DMS 273 treated with DMSO at 0.1 percent for 48 hours (cell line): ENCODE measurements around the gene CPEB3.
"Not testable (repeated sequence)": the region's sequence is repeated elsewhere in the genome, so short reads cannot be mapped to it uniquely, and the experiment has no call there.

Experiments
- DNase-seq: peaks from one replicate; lab custom pipeline; 2025; lab: John Stamatoyannopoulos, UW

The CPEB3 gene

GRCh38 chr10:92290837-92291615 is at the start of gene CPEB3, which contains the start of gene MARCHF5:
Gene CPEB3 (minus strand): TSS chr10:92291078. CDS start chr10:92240350, 50,728 bp downstream.
Gene MARCHF5 (plus strand): TSS chr10:92291167. CDS start chr10:92291495, 328 bp downstream.
- peak; percentile 81 for DNase-seq

- not testable (repeated sequence) for DNase-seq
These were observed 39.0 kb upstream of the CPEB3 start for GRCh38 chr10:92329927-92330326.

GRCh38 chr10:92328993-92329392 is 38.1 kb upstream of the CPEB3 start:
- DNase-seq, result no peak

GRCh38 chr10:92327445-92328433 is 36.9 kb upstream of the CPEB3 start:
- no peak for DNase-seq

GRCh38 chr10:92323079-92323478 is 32.2 kb upstream of the CPEB3 start:
- no peak for DNase-seq

GRCh38 chr10:92316610-92317009 is 25.7 kb upstream of the CPEB3 start:
- DNase-seq, result no peak

GRCh38 chr10:92313750-92314149 is 22.9 kb upstream of the CPEB3 start:
- no peak for DNase-seq

- DNase-seq, result no peak
These were observed 18.4 kb upstream of the CPEB3 start for GRCh38 chr10:92309272-92309671.

- no peak for DNase-seq
These were observed 14.5 kb upstream of the CPEB3 start for GRCh38 chr10:92305133-92306072.

- no peak for DNase-seq
These were observed 13.2 kb upstream of the CPEB3 start for GRCh38 chr10:92304061-92304460.

- DNase-seq, result no peak
These were observed 12.2 kb upstream of the CPEB3 start for GRCh38 chr10:92303096-92303495.

- no peak for DNase-seq
These were observed 7.6 kb upstream of the CPEB3 start for GRCh38 chr10:92298487-92298886.

- DNase-seq, result no peak
These were observed 1.3 kb upstream of the CPEB3 start for GRCh38 chr10:92291921-92292845.

GRCh38 chr10:92291616-92291865 is 663 bp upstream of the CPEB3 start:
- DNase-seq, result no peak

- DNase-seq, result no peak
These were observed 622 bp downstream of the CPEB3 start for GRCh38 chr10:92290076-92290836.

GRCh38 chr10:92284112-92284704 is 6.7 kb downstream of the CPEB3 start:
- no peak for DNase-seq

- no peak for DNase-seq
These were observed 11.7 kb downstream of the CPEB3 start for GRCh38 chr10:92278996-92279696.

- no peak for DNase-seq
These were observed 16.8 kb downstream of the CPEB3 start for GRCh38 chr10:92274071-92274470.

GRCh38 chr10:92268748-92269147 is 22.1 kb downstream of the CPEB3 start:
- no peak for DNase-seq
